Gastroesophageal sphincter (tissue), 3 donors: ENCODE measurements around the gene MSMP.

Experiments used
- CTCF ChIP-seq, 4 experiments: fragments of 200-600 bp in 2 of 4; fragments of 450-650 bp in 2 of 4; sonication (generic) in 1 of 4; IDR thresholded peaks; one replicate each; pipeline ENCODE4 v1.5.1; 2017 to 2019; ENCODE audit warnings: antibody characterized with exemption in 4 of 4, mild to moderate bottlenecking in 2 of 4, moderate library complexity in 2 of 4
- POLR2A ChIP-seq, 2 donors: fragments of 450-650 bp; IDR thresholded peaks; one replicate each; pipeline ENCODE4 v1.6.1; 2017; ENCODE audit warnings: antibody characterized with exemption in 2 of 2, mild to moderate bottlenecking in 2 of 2, moderate library complexity in 1 of 2

- TF ChIP-seq POLR2A (IDR thresholded peaks at IDR 0.05): peak in 1 of 2 donors; percentile 26
- peak in 3 of 4 experiments; percentile 58 to 84 (median 72) for TF ChIP-seq CTCF (IDR thresholded peaks at IDR 0.05)
Observed at GRCh38 chr9:35756275-35757225, 2.5 kb upstream of the MSMP start.
